ENCODE measurements around the gene TEPSIN. TPM values are rescaled to one million over a fixed set of nuclear protein-coding genes. Genes with fewer than 3 reads are reported as not detected.

TEPSIN gene
- total and polyA plus RNA-seq, 7 donors, result 10.9 to 22.1 (median 12.5) TPM

- peak in 1 of 4 donors; percentile 10 for ATAC-seq
- Histone ChIP-seq H3K27ac (no peak overlapping the region), H3K9me3 (no peaks in the 10 kb centered on the region), H3K4me1 (no peaks in the 10 kb centered on the region), H3K4me3 (no peak overlapping the region), H3K36me3 (ENCODE audit: insufficient read depth in 1 of 2, low read depth in 1 of 2) (peaks cover 4 to 77% of the 10 kb centered on the region in 2 donors), H3K27me3 (ENCODE audit: insufficient read depth in 3 of 3, low read length in 2 of 3) (no peaks in the 10 kb centered on the region)
- DNase-seq, result peak in 1 of 2 donors; percentile 51
- WGBS, 3 donors, result 81 to 86% (median 85%) methylated on average over 18 of the region's 18 CpGs
- no peak for TF ChIP-seq CTCF (IDR thresholded peaks at IDR 0.05)
- intact Hi-C loops (cut with DNase I), result no loop called here
Measured at GRCh38 chr17:81277421-81277820, 38.6 kb upstream of the TEPSIN start.

DNA sequence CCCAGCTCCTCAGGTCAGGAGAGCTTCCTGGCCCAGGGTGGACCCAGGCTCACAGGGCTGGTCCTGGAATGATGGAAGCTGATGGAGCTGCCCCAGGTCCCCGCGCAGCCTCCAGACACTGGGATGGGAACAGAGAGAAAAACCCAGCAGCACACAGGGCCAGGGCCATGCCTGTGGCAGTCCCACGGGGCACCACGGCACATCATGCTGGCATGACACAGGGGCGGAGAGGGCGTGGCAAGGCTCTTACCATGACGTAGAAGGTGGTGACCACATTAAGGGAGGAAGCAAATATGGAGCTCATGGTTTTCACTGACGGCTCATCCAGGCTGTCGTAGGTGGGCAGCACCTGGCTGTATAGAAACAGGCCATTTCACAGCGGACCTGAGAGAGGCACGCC, 37.9 kb upstream of the TEPSIN start:
- ATAC-seq (no peak), DNase-seq (no peak)
- intact Hi-C loops (cut with DNase I), result no loop called here
- Histone ChIP-seq H3K27ac (no peak overlapping the region), H3K4me3 (no peak overlapping the region), H3K9me3 (no peaks in the 10 kb centered on the region), H3K36me3 (ENCODE audit: insufficient read depth in 1 of 2, low read depth in 1 of 2) (peaks cover 7 to 78% of the 10 kb centered on the region in 2 donors), H3K27me3 (ENCODE audit: insufficient read depth in 3 of 3, low read length in 2 of 3) (no peaks in the 10 kb centered on the region), H3K4me1 (no peaks in the 10 kb centered on the region)
- TF ChIP-seq CTCF (IDR thresholded peaks at IDR 0.05), result no peak
- 93 to 98% (median 96%) methylated on average over 11 of the region's 11 CpGs for WGBS, 3 donors

DNA sequence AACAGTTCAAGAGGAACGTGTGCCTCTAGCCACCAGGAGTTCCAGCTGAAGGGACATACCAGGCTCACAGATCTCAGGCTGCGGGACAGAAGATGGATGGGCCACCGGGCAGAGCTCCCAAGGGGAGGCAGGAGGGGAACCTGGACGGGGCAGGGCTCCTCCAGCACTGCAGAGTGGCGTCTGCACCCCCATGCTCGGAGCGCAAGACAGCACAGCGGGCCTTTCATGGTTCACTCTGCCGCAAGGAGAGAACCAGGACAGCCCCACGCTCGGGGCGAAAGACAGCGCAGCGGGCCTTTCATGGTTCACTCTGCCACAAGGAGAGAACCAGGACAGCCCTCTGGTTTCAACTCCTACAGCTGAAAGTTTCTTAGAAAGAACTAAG, 35.6 kb upstream of the TEPSIN start:
- no peak for ATAC-seq
- H3K9me3 ChIP-seq, result no peaks in the 10 kb centered on the region
- DNase-seq, result no peak
- no peak overlapping the region for H3K4me3 ChIP-seq
- no peaks in the 10 kb centered on the region for H3K27me3 ChIP-seq (ENCODE audit: insufficient read depth in 3 of 3, low read length in 2 of 3)
- WGBS, 3 donors, result 94 to 96% (median 95%) methylated on average over 13 to 14 of the region's 14 CpGs
- intact Hi-C loops (cut with DNase I), result no loop called here
- TF ChIP-seq CTCF (IDR thresholded peaks at IDR 0.05), result no peak
- no peak overlapping the region for H3K27ac ChIP-seq
- H3K36me3 ChIP-seq (ENCODE audit: insufficient read depth in 1 of 2, low read depth in 1 of 2), result peaks cover 7 to 83% of the 10 kb centered on the region in 2 donors
- H3K4me1 ChIP-seq, result no peaks in the 10 kb centered on the region

GRCh38 chr17:81273698-81274470, 35.0 kb upstream of the TEPSIN start:
- no peaks in the 10 kb centered on the region for H3K4me1 ChIP-seq
- intact Hi-C loops (cut with DNase I), result no loop called here
- ATAC-seq (no peak), DNase-seq (no peak)
- no peak for TF ChIP-seq CTCF (IDR thresholded peaks at IDR 0.05)
- 93 to 94% (median 93%) methylated on average over 30 to 31 of the region's 31 CpGs for WGBS, 3 donors
- no peaks in the 10 kb centered on the region for H3K9me3 ChIP-seq
- H3K4me3 ChIP-seq, result no peak overlapping the region
- H3K27ac ChIP-seq, result no peak overlapping the region
- peaks cover 7 to 83% of the 10 kb centered on the region in 2 donors for H3K36me3 ChIP-seq (ENCODE audit: insufficient read depth in 1 of 2, low read depth in 1 of 2)
- no peaks in the 10 kb centered on the region for H3K27me3 ChIP-seq (ENCODE audit: insufficient read depth in 3 of 3, low read length in 2 of 3)

- intact Hi-C loops (cut with DNase I), result no loop called here
- H3K27ac ChIP-seq, result no peak overlapping the region
- 80 to 85% (median 84%) methylated on average over 12 of the region's 12 CpGs for WGBS, 3 donors
Measured at GRCh38 chr17:81272616-81273015, 33.8 kb upstream of the TEPSIN start.

More at GRCh38 chr17:81272616-81273015, 33.8 kb upstream of the TEPSIN start:
- Histone ChIP-seq H3K27me3 (ENCODE audit: insufficient read depth in 3 of 3, low read length in 2 of 3) (no peaks in the 10 kb centered on the region), H3K9me3 (no peaks in the 10 kb centered on the region), H3K36me3 (ENCODE audit: insufficient read depth in 1 of 2, low read depth in 1 of 2) (peaks cover 7 to 90% of the 10 kb centered on the region in 2 donors), H3K4me1 (no peaks in the 10 kb centered on the region), H3K4me3 (no peak overlapping the region)
- no peak for ATAC-seq
- no peak for DNase-seq
- TF ChIP-seq CTCF (IDR thresholded peaks at IDR 0.05), result no peak

Measured in psoas muscle (tissue), 8 donors.